Neural progenitor cell (in vitro differentiated cells): ENCODE results near the gene TSHZ3.

Experiments used
- CTCF ChIP-seq: fragments of 200-600 bp; sonication (generic); IDR thresholded peaks from 2 replicates; pipeline ENCODE4 v1.5.1; 2017; ENCODE audit warnings: antibody characterized with exemption, mild to moderate bottlenecking
- EZH2 ChIP-seq: fragments of 200-600 bp; sonication (generic); IDR thresholded peaks from 2 replicates; pipeline ENCODE4 v1.6.1; 2017; ENCODE audit warnings: antibody characterized with exemption, mild to moderate bottlenecking, moderate library complexity
- EZH2phosphoT487 ChIP-seq: fragments of 200-600 bp; sonication (generic); IDR thresholded peaks from 2 replicates; pipeline ENCODE4 v1.6.1; 2017; ENCODE audit warnings: antibody characterized with exemption

DNA sequence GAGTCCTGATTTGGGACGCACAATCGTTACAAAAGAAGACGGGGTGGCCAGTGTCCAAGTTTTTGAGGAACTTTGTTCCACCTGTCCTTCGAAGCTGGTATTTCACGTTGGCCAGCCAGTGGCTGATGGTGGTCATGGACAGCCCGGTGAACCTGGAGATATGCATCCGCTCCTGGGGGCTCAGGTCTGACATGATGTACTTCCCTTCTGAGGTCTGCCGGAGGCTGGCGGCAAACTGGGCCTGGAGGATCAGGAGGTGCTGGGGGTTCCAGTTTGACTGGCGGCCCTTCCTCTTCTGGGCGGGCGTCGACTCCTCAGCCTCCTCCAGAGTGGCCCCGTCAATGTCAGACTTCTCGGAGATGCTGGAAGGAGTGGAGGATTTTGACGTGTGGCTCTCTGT, 72.4 kb downstream of the TSHZ3 start:
- no peak for TF ChIP-seq CTCF
- no peak for TF ChIP-seq EZH2
- TF ChIP-seq EZH2phosphoT487 = no peak
